Daoy (cell line): ENCODE data around the gene SEMA3A. TPM values are rescaled to one million over a fixed set of nuclear protein-coding genes. Genes with fewer than 3 reads are reported as not detected.

Experiments used
- DNase-seq: peaks from one replicate; pipeline ENCODE4 v3.0.0-alpha.2; 2015; ENCODE audit warnings: low read depth
- total RNA-seq: library from RNA; depleted of rRNA; stranded (reverse); fragments of >200 nt; shearing (Covaris generic); gene quantifications from 2 replicates; pipeline ENCODE4 v1.2.3, GENCODE V29; 2014

Gene SEMA3A
- total RNA-seq, 1 experiment from 2014 or later: 14.3 TPM

DNA sequence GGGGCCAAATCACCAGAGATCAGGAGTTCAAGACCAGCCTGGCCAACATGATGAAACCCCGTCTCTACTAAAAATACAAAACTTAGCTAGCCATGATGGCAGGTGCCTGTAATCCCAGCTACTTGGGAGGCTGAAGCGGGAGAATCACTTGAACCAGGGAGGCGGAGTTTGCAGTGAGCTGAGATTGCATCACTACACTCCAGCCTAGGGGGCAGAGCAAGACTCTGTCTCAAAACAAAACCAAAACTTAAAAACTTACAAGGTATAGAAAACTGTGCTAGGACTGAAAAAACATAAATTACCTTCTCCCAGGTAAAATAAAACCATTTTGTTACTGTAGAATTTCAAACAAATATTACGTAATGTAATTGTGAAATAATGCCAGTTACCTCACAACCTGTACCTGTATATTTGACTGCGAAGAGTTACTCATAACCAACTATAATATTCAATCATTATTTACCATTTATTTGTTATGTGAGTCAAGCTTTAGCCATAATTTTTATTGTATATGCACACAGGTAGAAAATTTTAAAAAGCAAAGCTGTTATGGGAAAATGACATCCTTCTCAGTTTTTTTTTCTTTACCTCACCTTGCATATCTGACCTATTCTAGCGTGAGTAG is 180.9 kb downstream of the SEMA3A start:
- no peak for DNase-seq

DNA sequence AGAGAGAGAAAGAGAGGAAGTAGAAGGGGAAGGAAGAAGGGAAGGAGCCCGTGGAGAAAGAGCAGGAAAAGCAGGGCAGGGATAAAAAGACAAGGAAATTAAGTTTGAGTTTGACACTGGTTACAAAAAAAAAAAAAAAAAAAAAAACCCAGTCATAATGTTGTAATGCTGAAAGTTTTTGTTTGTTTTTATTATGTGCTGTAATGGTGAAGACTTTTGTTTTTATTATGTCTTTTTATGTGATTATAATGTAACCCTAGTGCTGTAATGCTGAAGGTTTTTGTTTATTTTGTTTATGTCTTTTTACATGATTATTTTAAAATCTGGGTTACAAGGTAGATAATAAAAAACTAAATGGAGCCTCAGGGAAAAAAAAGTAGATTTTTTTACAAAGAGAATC is 184.8 kb downstream of the SEMA3A start:
- DNase-seq: no peak

DNA sequence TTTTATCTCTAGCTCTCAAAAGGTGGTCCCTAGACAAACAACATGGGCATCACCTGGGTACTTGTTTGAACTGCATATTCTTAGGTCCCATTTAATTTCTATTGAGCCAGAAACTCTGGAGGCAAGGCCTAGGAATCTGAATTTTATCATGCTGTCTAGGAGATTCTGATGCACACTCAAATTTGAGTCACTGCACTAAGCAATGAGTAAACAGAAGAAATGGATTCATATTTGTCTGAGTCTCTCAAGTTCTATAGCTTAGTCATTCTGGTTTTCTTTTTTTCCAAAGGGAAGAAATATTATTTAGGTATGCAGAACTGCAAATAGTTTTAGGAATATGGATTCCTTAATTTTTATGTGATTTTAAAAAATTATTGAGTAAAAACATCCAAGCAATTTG is 185.5 kb downstream of the SEMA3A start:
- DNase-seq: no peak

DNA sequence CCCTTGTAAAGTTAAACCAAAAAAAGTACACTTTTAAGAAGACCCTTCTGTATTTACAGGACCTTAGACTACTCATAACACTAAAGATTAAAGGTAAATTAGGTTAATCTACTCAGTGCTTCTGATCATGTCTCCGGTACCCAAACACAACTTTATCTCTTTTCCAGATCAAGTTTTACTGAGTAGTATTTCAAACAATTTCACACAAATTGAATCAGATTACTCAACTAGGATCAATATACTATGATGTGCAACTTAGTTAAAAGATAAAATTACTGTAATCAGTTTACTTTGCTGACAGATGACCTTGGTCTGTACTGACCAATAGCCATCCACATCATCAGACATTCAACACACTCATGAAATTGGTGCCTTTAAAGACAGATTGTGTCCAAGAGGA is 191.4 kb downstream of the SEMA3A start:
- DNase-seq: no peak

DNA sequence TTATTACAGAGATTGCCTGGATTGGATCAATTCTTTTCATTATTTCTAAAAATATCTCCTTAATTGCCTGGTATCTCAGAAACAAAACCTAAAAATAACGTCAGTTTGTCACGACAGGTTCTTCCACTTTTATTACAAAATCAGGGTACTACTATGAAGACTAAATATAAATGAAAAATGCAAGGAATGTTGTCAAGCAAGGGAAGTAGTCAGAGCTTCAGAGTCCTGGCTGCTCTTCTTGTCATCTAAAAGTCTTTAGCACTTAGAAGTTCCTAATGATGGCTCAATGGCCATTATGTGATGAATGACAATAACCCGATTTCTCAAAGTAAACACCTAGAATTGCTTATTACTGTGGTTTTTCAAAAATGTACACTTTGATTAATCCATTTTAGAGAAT is 192.2 kb downstream of the SEMA3A start:
- no peak for DNase-seq

DNA sequence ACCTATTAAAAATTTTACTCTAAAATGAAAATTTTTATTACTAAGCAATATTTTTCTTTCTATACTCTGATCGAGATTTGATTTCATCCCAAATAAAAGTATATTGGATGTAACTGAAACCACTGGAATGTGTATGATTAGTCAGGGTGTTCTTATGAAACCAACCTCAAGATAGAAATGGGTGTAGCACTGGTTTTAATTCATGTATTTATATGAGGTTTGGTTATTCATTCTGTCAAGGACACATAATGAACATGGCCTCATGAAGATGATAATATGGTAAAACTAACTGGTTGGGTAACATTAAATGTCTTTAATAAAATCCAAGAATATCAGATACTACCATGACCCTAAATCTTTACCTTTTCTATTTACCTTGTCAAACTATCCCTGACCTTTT is 197.7 kb downstream of the SEMA3A start:
- no peak for DNase-seq

DNA sequence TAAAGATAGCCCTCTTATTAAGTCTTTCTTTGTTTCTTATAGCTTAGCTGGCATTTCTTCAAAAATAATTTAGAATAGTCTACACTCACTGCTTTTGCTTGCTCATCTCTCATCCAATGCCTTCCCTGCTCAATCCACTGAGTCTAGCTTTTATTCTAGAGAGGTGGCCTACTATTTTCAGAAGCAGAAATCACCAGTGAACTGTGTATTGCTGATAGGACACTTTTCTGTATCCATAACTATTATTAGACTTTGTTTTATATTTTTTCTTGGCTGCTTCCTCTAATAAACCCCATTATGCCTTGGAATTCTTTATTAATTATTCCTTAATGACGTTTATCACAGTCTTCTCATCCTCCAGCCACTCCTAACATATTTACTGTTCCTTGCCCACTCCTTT is 206.8 kb downstream of the SEMA3A start:
- no peak for DNase-seq

DNA sequence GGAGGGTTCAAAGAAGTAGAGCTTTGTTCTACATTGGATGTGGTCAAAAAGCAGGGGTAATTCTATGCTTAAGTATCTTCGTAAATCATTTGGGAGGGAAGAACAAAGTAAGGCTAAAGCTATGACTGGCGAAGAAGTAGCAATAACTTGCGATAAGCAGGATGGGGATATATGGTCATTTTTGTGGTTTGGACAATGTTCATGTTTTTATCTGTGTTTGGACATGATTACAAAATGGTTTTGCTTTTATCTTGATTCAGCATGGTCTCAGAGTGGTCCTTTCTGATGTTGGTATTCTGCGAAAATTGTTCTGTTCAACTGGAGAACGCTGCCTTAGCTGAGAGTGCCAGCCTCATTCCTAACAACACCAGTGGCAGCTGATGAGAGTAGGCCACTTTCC is 208.8 kb downstream of the SEMA3A start:
- DNase-seq: no peak

DNA sequence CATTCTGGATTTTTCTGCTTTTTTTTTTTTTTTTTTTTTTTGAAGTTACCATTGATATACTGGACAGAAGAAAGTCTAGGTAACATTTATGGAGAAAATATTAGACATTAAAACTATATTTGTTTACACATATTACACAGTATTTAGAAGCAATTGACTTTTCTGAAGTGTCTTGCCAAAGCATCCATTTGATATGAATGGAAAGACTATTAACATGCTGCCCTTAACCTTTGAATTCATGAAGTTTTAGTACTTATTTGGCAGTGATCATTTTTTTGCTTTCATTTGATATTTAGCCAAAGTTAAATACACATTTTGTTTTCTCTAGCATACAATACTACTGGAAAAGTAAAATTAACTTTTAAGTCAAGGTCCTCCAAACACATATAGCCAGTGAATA is 210.0 kb downstream of the SEMA3A start:
- DNase-seq: no peak

DNA sequence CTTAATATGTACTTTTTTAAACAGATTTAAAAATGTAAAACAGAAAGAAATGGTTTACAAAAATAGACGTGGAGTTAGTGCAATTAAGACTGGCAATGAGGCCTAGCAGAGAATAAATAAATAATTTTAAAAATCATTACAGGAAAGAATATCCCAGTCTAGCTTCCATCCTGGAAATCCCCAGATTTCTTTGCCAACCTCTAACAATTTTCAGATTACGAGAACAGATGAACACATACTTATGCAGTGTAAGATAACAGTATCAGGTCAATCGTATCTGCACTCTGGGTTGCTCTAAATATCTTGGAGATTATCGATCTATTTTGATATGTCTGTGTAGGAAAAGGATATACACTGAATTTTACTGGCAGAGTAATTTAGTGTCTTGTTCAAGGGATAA is 210.5 kb downstream of the SEMA3A start:
- peak; percentile 11 for DNase-seq

DNA sequence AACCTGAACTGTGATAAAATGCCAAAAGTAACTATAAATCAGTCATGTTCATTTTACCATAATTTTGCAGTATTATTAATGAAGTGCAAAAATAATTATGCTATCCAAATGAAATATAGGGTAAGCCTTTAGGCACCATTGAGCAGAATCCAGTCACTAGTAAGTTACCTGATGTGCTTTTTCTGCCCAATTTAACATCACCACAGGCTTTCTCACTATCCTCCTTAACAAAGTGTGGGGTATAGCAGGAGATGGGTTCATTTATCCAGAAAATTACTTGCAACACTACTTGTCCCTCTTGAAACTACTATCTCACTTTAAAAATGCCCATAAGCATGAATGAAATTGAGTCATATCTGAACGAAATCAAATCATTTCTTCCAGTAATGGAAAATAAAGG is 211.0 kb downstream of the SEMA3A start:
- no peak for DNase-seq

DNA sequence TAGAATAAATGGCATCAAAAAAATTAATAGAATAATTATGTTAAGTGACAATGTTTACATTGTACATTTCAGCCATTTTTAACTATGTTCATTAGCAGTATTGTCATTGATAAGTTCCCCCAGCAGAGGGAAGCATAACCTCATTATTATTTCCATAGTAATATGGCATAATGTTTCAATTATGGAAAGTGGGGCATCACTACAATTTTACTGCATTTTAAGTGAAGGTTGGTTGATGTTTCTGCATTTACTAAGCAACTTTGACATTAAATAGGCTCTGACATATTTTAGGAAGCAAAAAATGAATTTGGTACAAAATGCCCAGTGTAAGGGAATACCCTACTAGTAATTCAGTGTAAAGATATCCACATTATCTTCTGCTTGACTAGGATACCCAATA is 218.3 kb downstream of the SEMA3A start:
- DNase-seq: peak; percentile 19

DNA sequence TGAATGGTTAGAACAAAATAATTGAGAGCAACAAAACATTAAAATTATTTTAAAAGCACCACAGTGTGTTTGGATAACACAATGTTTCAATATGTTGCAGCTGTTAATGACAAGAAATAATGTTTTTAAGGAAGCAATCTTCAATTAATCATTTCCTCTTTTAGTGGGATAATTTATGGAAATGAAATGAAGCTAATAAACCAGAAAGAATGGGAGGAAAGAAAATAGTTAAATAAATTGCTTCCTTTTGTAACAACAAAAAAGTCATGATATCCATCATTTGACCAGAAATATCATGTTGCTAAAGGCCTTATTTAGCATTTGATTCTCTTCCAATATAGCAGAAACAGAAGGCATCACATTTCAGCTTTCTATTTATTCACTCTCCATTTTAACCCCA is 224.5 kb downstream of the SEMA3A start:
- DNase-seq: no peak

DNA sequence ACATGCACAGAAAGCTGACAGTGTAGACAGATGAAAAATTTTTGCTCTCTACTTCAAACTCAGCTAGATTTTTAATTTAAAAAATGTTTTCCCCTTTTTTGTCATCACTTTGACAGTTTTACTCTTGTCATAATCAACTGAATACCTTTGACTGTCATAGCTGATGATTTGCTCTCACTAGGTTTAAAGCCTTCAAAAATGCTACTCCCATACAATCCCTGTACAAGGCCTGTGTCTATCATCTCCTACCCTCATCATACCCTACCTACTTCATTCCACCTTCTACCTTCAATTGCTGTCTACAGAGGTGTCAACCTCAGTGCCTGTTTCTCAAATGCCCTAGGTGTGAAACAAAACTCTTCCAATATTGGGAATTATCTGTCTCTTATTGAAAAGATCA is 230.3 kb downstream of the SEMA3A start:
- no peak for DNase-seq

DNA sequence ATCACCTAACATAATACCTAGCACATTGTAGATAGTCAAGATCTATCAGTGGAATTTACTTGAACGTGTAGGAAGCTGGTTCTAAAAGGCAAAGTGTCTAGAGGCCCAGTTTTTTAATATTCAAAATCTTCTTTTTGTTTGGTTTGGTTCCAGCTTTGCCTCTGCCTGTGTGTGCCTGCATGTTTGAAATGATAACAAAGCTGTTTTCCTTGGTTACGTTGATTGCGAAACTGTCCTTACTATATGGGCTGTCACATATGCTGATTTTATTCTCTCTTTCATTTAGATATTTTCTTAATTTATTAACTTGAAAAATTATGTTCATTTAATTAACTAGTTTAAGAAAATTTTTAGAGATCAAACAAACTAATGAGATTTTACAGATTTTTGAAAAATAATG is 237.3 kb downstream of the SEMA3A start:
- no peak for DNase-seq

DNA sequence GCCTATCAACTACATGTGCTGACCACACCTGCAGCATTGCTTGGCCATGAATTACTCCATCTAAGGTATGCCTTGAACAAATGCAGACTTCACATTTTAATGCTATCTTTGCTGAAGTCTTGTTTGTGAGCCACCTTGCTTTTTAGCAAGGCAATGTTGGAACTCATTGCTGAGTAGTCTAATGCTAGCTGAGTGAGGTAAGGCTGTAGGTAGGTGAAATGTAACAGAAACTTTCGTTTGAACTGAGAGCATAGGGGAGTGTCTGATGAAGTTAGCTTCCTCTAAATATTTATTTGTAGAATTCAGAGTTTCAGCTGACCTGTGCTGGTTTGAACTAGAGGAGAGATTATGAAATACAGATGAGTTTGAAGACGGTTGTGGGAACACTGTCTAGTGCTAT is 238.5 kb downstream of the SEMA3A start:
- no peak for DNase-seq

DNA sequence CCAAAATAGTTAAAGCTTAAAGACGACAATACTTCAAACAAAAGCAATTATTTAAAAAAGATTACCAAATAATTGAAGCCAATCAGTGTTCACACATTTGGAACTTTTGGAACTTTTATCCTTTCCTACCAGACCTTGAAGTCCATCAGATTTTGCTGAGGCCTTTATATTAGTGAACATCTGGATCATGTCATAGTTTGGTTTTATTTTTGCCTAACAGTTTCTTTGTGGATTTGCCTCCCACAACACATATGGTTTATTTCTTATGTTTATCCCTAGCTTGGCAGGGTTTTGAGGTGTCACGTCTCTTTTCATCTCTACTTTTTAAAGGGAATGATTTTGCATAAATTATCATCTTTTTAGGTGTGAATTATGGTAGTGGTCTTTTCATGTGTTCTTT is 242.4 kb downstream of the SEMA3A start:
- no peak for DNase-seq

DNA sequence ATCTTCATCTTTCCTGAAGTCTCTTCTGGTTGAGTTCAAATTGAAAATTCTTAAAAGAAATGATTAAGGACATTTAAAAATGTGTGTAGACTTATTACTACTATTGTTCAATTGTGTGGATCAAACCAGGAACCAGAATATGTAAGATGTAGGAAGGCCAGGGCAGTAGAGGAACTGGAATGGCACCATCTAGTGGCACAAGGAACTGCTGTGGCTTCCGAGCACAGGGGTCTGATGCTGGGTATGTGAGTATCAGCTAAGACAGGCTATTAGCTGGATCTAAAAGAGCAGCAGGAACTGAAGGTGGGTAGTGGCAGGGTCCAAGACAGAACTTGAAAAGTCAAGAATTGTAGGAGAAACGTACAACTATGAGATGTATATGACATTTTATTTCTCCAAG is 247.3 kb downstream of the SEMA3A start:
- peak; percentile 14 for DNase-seq

DNA sequence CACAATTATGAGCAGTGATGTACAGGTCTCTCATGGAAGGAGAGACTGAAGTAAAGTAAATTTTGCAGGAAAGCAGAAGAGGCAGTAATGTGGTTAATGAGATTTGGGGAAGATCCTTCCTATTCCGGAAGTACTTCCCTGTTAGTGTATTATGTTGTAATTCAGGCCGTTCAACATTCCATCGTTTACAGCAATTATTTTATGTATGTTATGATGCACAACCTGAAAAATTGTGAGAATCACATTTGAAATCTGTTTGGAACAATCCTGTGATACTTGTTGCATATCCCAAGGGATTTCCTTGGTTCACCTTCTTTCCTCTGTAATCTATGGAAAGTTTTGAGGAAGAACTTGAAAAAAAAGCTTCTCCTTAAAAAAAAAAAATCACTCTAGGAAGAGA is 247.8 kb downstream of the SEMA3A start:
- DNase-seq: no peak

DNA sequence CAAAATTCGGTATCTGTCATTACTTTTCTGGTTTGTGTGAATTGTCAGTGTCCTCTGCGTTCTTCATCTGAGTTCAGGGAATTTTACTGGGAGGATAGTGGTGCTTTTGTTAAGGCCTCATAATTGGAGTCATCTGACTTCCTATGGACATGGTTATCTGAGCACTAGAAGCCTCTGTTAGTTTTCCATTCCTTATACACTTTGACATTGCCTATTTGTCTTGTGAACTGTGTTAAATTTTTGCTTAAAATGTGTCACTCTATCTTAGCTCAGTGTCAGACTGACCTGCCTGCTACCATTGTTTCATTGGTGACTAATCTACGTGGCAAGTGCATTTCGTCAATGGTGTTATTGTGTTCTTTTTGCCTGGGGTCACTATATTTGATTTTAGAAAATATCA is 253.3 kb downstream of the SEMA3A start:
- no peak for DNase-seq

DNA sequence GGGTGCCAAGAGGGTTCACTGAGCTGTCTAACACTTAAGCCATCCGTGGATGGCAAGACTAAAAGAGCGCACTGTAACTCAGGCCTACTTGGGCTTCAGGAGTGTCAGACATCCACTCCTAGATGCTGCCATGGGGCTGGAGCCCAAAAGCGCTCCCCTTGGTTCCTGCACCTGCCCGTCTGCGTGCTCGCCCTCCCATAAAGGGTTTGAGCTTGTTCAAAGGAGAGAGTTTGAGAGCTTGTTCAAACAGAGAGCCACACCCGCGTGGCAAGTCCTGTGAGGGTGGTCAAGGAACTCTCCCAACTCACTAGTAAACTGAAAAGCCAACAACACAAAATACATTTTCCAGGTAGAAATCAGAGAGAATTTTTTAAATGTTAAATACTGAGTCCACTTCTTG is 256.7 kb downstream of the SEMA3A start:
- DNase-seq: no peak

DNA sequence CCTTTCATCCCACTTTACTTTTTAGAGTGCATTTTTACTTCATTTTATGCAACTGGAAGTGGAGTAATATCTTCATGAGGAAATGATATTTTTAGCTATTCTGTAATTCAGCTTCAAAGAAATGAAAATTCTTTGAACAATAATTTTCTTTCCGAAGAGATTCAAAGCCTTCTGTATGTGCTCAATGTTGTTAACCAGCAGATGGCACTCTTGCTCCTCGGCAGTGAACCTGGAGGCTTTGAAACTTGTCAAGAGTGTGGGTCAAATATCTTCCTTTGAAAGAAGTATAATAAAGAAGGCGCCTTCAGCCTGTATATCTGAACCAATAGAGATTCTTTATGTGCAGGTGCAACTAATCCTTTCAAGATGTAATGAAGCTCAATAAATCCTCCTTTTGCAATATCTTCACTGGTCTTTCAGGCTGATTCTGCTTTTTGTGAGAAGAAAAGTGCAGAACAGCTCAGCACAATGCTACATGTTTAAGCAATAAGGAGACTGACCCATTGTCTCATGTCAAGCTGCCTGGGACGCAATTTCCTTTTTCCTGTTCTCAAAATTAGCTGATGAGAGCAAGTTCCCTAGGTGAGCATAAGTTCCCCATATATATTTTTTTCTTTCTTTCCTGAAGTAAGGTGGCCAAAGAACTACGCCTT is 258.4 kb downstream of the SEMA3A start:
- DNase-seq: peak; percentile 69

DNA sequence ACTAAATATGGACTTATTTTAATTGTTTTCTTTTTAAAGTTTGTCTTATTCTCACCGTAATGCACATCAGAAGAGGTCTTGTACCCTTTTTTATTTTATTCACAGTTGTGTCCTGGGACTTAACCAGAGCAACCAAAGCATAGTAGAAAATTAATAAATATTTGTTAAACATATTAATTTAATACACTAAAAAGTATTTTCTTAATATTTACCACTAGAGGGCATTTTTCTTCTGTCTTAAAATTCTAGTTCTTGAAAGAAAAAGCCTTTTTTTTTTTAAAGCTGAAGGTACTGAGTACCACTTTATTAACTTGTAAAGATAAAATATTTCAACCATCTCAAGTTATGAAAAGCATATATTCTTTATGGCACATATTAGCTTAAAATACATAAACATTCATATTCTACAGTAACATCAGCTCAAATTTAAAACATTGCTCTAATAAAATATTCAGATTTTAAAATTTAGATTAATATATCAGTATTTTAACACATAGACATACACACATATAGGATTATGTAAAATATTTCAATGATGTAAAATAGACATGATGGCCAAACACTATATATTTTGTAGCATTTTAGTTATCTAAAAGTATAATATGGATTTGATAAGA is 260.4 kb downstream of the SEMA3A start:
- no peak for DNase-seq

DNA sequence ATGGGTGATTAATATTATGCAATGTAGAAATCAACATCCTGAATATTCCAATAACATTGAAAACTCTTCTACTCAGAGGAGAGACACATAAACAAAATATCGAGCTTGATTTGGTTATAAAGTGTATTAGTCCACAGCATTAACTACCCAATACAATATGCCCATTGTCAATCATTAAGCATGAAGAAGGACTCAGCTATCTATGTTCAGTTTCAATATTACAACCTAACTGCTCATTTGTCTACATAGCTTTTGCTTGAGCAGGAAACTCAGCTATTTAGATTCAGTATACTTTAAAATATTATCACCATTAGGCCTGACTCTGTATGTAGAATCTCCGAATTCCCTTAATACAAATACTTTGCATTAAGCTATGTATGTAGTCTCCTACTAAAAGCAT is 262.6 kb downstream of the SEMA3A start:
- DNase-seq: no peak
